T1000 (cell line): ENCODE measurements around the gene RORB.

Source experiments
- DNase-seq: peaks from one replicate; lab custom pipeline; 2025; ENCODE audit warnings: mixed read lengths; lab: John Stamatoyannopoulos, UW

RORB gene

GRCh38 chr9:74496819-74497747 lies at the start of gene RORB:
RORB (plus strand) TSS chr9:74497335; CDS start chr9:74497977, 642 bp downstream.
- peak; percentile 45 for DNase-seq

DNA sequence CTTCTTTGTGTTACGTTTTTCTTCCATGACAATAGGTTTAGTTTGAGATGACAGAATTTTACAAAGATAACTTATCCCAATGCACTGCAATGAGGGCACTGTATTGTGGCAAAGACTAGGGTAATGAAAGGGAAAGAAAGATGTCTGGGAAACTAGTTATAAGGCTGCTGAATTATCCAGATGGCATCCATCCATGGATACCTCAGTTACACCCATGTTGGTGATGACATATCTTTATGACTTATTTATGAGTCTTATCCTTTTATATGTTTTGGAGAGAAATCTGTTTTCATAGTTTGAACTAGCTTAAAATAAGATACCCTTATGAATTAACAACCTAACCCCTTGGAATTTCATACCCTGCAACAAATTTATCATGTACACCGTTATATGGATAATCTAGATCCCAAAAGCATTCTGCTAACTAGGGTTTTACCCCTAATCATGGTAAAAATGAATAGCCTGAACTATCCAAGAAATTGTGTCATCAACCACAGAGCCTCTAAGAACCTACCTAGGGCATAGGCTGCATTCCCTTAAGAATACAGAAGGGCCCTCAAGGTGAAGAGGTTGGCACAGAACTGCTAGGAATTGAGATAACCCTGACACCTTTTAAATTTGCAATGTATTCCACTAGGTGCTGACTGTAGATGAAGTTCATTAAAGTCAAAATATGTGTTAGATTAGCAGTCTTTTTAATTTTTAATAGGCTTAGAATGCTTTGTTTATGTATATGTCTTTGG lies 49.5 kb upstream of the RORB start:
- no peak for DNase-seq

DNA sequence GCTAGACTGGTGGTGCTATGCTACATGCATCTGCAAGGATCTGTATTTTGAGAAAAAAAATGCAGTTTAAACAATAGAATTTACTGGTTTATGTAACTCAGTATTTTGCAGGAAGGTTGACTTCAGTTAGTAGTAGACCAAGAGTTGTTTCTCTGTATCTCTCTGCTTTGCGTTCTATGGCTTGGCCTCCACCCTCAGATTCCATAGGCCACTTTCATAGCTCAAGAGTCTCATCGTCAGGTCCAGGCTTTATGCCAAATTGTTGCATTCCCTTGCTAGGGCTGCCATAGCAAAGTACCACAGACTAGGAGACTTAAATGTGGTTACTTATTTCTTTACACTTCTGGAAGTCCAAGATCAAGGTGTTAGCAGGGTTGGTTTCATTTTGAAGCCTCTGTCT lies 48.1 kb upstream of the RORB start:
- DNase-seq, result no peak

DNA sequence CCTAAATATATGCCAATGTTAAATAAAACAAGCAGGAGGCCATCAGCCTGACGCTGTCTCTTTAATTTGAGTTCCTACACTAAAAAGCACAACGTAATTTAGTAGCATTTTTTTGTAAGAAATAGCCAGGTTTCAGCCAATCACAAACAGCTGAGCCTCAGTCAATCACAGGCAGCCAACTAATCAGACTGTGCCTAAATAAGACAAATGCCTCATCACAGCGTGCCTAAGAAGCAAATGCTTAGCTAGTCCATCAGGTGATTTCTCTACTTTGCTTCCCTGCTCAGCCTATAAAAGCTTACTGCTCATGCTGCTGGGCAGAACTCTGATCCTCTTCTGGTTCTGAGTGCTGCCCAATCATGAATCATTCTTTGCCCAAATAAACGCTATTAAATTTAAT lies 38.3 kb upstream of the RORB start:
- DNase-seq, result no peak

DNA sequence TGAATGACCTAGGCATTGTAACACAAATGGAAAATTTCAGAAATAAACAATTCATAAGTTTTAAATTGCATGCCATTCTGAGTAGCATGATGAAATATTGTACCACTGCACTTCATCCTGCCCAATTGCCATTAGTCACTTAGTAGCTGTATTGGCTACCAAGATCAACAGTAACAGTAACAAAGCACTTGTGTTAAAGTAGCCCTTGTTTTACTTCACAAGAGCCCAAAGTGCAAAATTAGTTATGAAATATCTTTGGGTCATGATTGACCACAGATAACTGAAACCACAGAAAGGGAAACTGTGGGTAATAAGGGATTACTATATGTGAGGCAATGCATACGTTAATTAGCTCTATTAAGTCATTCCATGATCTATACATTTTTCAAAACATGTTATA lies 33.3 kb upstream of the RORB start:
- DNase-seq, result no peak

DNA sequence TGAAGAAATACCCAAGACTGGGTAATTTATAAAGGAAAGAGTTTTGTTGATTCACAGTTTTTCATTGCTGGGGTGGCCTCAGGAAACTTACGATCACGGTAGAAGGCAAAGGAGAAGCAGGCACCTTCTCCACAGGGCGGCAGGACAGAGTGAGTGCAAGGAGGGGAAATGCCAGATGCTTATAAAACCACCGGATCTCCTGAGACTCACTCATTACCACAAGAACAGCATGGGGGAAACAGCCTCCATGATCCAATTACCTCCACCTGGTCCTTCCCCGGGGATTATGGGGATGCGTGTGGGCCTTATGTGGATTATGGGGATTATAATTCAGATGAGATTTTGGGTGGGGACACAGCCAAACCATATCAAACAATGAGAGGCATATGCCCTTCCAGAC lies 18.5 kb upstream of the RORB start:
- DNase-seq, result no peak

- DNase-seq, result no peak
Observed at GRCh38 chr9:74479711-74480110, 17.4 kb upstream of the RORB start.

DNA sequence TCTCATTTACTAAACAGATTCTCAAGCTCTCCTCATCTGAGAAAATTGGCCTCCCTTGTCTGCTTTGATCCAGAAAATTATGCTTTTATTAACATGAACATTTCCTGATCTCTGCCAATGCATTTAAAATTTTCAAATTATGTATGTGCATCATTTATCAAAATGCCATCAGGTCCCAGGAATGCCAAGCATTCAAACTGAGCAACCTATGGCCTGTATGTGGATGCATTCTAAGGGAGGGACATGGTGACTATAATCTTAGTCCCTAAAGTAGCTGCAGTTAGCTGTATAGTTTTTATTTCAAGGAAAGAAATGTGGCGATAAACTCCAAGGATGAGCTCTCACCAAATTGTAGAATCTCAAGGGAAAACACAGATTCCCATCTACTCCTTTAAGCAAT lies 9.7 kb upstream of the RORB start:
- DNase-seq, result no peak

DNA sequence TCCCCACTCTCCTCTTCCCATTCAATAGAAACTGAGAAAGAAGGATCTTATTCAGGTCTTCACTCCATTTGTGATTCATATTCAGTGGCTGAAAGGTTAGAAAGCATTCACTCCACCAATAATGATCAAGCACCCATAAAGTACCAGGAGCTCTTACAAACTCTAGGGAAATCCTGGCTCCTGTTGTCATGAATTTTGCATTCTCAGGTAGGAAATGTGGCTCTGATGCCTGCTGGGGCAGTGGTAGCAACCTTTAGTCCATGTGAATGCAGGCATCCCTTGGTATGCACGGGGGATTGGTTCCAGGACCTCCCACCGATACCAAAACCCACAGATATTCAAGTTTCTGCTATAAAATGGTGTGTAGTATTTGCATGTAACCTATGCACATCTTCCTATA lies 3.6 kb upstream of the RORB start:
- DNase-seq, result no peak

DNA sequence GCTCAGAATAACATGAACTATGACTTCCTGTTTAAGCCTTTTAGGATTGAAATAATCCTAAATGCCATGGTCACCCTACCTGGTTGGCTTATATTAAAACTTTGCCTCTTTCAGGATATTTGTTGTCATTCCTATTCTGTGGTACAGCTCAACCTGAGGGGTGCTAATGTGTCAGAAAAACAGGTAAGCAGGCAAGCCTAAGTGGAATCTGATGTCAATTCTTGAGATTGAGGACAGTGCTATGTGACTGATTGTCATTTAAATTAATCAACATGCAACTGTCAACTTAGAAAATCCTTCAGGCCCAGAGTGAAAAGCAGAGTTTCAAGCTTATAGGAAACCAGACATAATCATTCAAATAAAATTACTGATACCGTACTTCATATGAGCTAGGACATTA lies 2.6 kb upstream of the RORB start:
- DNase-seq, result no peak

- no peak for DNase-seq
Observed at GRCh38 chr9:74496406-74496805, 729 bp upstream of the RORB start.

- peak; percentile 9 for DNase-seq
Observed at GRCh38 chr9:74497748-74498620, 849 bp downstream of the RORB start.

DNA sequence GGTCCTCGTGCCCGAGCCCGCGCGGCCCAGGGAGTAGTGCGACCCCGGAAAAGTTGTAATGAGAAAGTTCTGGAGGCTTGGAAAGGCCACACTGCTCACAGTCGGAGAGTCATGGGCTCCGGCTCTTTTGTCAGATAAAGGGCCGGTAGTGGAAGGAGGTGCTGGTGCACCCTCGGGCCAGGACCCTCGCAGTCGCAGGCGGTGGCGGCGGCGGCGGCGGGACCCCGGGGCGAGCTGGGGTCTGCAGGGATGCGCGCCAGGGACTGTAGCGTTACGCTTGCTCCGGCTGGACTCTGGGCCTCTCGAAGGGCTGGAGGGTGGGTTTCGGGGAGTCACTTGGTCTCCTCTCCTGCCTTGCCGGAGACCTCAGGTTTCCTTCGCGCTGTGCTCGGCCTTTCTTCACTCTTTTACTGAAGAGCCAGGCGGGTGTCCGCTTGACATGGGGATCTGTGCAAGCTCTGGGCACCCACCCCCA lies 1.5 kb downstream of the RORB start:
- DNase-seq, result no peak

DNA sequence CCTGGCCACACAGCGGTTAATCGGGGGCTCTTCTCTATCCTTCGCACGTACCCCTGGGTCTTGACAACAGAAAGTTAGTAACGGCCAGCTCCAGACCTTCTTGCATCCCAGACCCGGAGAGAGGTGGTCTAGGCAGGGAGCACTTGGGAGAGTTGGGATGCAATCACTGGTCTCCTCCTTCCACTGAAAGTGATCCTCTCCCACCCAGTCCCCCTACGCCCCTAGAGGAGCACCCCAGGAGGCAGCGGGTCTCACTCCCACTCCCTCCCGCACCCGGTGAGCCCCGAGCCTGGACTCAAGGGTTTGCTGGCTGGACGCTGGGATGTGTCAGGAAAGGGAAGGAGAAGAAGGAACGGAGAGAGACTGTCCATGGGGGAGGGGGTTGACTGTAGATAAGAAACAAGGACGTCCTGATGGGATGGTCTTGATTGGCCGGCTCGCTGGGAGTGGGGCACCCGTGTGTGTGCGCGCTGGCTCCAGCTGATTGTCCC lies 2.0 kb downstream of the RORB start:
- peak; percentile 3 for DNase-seq

DNA sequence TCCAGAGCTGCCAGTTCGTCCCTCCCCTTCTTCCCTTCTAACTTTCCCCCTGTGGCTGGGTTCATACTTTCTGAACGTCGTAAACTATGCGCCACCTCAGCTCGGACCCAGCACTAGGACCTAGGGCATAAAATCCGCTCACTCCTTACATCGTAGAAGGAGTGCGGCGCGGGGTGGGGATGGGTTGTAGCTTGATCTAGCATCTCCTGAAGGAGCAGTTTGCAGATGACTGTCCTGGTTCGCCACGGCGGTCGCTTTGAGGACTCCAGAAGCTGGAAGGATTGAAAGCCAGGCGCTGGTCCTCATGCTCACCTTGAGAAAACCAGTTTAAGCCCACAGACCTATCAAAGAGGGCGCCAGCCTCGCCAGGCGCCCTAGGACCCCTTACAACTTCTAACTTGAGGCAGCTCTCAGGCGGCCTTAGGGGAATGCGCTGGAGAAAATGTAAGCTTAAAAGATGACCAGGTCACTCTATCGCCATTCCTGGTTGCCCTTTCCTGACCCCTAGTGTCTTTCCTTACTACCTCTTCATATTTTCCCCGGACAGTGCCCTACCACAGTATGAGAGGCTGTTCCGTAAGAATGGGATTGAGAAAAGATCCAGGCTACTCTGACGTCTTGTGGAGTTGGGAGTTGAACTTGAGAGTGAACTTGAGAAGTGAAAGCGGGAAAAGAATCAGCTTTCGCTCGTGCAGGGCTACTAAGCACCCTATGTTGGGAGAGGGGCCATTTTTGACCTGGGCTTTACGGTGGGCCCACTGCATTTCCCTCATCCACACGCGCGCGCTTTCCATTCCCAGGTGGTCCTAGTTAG lies 2.8 kb downstream of the RORB start:
- no peak for DNase-seq

DNA sequence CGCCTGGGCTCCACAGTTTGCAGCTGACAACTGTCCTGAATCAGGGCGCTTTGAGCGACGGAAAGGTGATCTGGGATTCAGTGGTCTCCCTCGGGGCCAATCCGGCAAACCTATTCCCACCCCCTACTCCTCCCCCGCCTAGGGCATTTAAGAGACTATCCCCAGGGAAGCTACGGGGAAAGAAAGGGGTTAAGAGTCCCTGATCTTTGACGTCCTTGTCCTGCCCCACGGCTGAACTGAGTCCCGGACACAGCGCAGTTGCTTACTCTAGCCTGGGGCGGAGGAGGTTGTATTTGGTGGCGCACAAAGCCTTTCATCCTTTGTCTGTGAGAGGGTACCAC lies 3.4 kb downstream of the RORB start:
- DNase-seq, result no peak

GRCh38 chr9:74501570-74501969 lies 4.4 kb downstream of the RORB start:
- DNase-seq, result no peak

DNA sequence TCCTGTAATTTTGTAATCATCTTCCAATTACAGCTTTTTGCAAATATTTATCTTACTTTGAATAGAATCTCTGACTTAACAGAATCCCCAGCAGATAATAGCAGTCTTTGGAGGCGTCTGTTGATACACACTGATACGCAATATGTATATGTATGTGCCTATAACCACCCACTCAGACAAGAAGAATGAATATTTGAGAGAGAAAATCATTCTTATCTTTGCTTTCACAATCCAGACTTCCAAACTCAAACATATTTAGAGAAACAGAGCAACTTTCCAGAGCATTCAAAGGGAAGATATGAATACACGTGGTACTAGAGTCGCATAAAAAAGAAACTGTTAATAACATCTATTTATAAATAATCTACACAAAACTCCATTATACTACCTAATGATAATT lies 6.1 kb downstream of the RORB start:
- no peak for DNase-seq

GRCh38 chr9:74503666-74504065 lies 6.5 kb downstream of the RORB start:
- no peak for DNase-seq

- no peak for DNase-seq
Observed at GRCh38 chr9:74511333-74511732, 14.2 kb downstream of the RORB start.

GRCh38 chr9:74512416-74512815 lies 15.3 kb downstream of the RORB start:
- no peak for DNase-seq
